Activated T-cell treated with anti-CD3 and anti-CD28 coated beads for 4 hours (primary cell): ENCODE measurements around the gene C6orf47.

Experiments used
- DNase-seq: peaks from one replicate; pipeline ENCODE4 v3.0.0-alpha.2; 2020

Gene C6orf47

GRCh38 chr6:31659649-31660380, 763 bp downstream of the C6orf47 start:
- no peak for DNase-seq

- DNase-seq: no peak
Measured at GRCh38 chr6:31658983-31659648, 1.5 kb downstream of the C6orf47 start.

DNA sequence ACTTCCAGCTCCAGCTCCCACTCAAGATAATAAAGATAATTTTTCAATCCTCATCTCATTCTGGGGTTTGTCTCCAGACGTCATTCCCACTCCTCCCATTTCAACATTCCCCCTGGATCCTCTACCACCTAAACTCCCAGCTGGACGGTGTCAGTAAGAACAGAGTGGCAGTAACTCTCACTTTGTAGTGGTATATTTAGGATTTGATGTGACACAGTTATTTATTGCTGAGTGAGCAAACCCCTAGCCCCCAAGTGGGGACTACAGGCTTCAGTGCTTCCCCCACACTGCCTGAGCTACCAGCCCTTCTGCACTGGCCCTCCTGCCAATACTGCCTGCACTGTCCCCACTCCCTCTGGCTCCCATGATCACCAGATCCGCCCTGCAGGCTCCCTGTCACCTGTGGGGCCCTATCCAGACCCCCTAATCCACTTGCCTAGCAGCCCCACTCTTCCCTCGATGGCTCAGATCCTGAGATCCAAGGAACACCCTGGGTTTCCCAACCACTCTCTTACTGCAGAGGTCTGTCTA, 2.4 kb downstream of the C6orf47 start:
- no peak for DNase-seq

GRCh38 chr6:31657406-31658157, 3.0 kb downstream of the C6orf47 start:
- no peak for DNase-seq

DNA sequence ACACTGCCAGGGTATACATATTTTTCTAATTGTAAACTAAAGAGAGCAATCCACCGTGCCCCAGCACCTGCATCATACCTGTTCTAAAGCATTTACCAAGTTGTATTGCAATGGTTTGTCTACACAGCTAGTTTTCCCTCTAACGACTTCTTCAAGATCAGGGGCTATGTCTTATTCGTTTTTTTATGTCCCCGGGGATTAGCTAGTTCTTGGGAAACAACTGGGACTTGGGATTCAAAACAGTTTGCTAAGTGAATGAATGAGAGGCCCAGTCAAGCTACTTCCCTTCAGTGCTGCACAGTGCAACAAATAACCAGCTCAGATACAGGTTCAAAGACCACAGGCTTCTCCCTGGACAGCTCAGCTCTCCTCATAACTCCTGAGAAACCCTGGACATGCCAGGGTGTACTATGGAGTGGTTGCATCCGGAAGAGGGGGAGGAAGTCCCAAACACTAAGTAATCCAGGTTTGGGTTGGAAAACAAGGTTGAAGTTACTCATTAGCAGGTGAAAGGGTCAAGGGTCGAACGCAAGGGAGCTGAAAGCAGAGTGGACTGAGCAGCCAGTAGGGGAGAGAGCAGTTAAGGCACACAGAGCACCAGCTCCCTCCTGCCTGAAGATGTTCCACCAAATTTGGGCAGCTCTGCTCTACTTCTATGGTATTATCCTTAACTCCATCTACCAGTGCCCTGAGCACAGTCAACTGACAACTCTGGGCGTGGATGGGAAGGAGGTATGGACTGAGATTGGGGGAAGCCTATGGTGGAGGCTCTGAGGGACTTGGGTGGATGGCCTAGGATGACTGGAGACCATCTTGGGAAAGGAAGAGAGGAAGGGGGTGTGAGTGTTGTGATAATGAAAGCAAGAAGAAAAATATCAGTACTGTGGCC, 5.0 kb downstream of the C6orf47 start, which contains the start of gene APOM:
TSS of gene APOM (plus strand) at position 546 of the 889 bp plus-strand sequence. CDS start at position 619, 73 bp downstream.
- DNase-seq: no peak

- DNase-seq: no peak
Measured at GRCh38 chr6:31654574-31655348, 5.8 kb downstream of the C6orf47 start.

DNA sequence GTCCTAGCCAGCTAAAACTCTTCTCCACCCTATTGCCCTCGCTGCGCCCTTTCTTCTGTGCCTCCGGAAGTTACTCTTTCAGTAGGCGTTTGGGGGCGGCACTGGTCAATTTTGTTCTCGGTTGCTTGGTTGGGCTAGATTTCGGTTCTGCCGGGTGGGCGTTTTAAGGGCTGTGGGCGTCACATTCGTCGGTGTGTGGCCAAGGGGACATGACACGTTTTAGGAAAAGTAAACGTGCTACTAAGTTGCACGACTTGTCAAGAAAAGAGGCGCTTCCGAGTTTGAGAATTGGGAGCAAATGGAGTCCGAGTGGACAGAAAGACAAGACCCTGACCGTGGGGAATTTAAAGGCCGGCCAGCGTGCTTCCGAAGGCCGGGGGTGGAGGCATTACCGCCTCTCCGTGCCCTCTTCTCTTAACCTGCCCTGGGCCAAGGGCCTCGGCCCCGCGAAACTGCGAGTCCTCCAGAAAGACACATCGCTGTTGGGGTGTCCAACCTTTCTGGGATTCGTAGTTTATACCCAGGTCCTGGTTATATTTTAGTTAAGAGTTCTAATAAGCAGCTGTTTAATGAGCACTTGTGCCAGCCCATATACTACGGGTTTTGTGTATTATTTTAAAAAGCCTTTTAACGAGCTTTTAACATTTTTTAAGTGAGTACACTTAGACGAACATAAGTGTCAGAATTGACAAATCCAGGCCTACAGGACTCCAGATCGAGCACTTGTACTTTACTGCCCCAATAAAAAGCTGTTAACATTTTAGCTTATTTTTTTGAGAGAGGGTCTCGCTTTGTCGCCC, 7.5 kb downstream of the C6orf47 start:
- DNase-seq: peak; percentile 83

- DNase-seq: no peak
Measured at GRCh38 chr6:31651602-31652191, 8.9 kb downstream of the C6orf47 start.

- no peak for DNase-seq
Measured at GRCh38 chr6:31645325-31645724, 15.3 kb downstream of the C6orf47 start.

- DNase-seq: no peak
Measured at GRCh38 chr6:31643818-31644454, 16.6 kb downstream of the C6orf47 start.

GRCh38 chr6:31642798-31643570, 17.6 kb downstream of the C6orf47 start:
- no peak for DNase-seq

GRCh38 chr6:31641370-31641769, 19.2 kb downstream of the C6orf47 start:
- no peak for DNase-seq

GRCh38 chr6:31640612-31641011, 20.0 kb downstream of the C6orf47 start:
- no peak for DNase-seq

GRCh38 chr6:31639449-31639861, 21.1 kb downstream of the C6orf47 start:
- no peak for DNase-seq

GRCh38 chr6:31639043-31639442, 21.5 kb downstream of the C6orf47 start:
- DNase-seq: no peak

GRCh38 chr6:31636698-31637596, 23.6 kb downstream of the C6orf47 start:
- no peak for DNase-seq

DNA sequence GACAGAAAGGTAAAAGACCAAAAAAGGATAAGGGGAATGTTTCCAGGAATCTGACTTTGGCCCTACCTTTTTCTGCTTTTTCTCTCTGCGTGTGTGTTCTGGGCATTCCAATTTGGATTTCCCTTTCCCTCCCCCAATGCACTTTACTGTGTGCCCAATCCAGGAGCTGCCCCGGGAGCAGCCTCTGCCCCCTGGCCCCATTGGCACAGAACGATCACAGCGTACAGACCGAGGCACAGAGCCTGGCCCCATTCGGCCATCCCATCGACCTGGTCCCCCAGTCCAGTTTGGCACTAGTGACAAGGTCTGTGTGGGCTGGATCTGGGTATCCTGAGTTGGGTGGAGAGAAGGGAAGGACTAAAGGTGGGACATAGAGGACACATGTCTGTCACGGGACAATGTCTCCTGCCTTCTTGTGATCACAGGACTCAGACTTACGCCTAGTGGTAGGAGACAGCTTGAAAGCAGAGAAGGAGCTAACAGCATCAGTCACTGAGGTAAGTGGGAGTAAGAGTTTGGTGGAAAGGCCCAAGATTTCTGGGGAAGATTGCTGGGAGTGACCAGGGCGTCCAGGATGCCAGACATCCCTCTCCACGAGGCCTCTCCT, 25.5 kb downstream of the C6orf47 start:
- DNase-seq: no peak
